GM06990 (cell line): Measurements from ENCODE around the gene MED13L.

Experiments
- DNase-seq: peaks from one replicate; pipeline ENCODE4 v3.0.0-alpha.2; 2011; ENCODE audit not compliant: insufficient read length; ENCODE audit errors: extremely low read depth
- H3K27me3 ChIP-seq: replicated peaks from 2 replicates; pipeline ENCODE4 v1.6.0; 2011; ENCODE audit warnings: low read length; ENCODE audit not compliant: control insufficient read depth, insufficient read depth
- H3K36me3 ChIP-seq: 2 replicates; pipeline ENCODE4 v1.5.1; 2011; ENCODE audit warnings: low read length; ENCODE audit not compliant: control insufficient read depth, insufficient read depth
- H3K4me3 ChIP-seq: replicated peaks from 2 replicates; pipeline ENCODE4 v1.5.1; 2011; ENCODE audit warnings: low read depth, mild to moderate bottlenecking, control low read depth, low read length
- CTCF ChIP-seq: IDR thresholded peaks from 2 replicates; pipeline ENCODE4 v1.5.1; 2011; ENCODE audit warnings: low read length, control low read depth, mild to moderate bottlenecking, inconsistent platforms; ENCODE audit not compliant: insufficient read depth, poor library complexity, severe bottlenecking

Gene MED13L

GRCh38 chr12:115936997-115937916 lies 340.2 kb downstream of the MED13L start:
- no peak for TF ChIP-seq CTCF

GRCh38 chr12:115934877-115935276 lies 342.6 kb downstream of the MED13L start:
- TF ChIP-seq CTCF: no peak
- no peak overlapping the region for H3K4me3 ChIP-seq
- no peaks in the 10 kb centered on the region for H3K36me3 ChIP-seq
- H3K27me3 ChIP-seq: no peaks in the 10 kb centered on the region
- no peak for DNase-seq

More at GRCh38 chr12:115936997-115937916, 340.2 kb downstream of the MED13L start:
- DNase-seq: no peak
- no peaks in the 10 kb centered on the region for H3K36me3 ChIP-seq
- H3K4me3 ChIP-seq: no peak overlapping the region
- H3K27me3 ChIP-seq: no peaks in the 10 kb centered on the region

- DNase-seq: no peak
- no peaks in the 10 kb centered on the region for H3K36me3 ChIP-seq
These were observed 343.4 kb downstream of the MED13L start for GRCh38 chr12:115934046-115934445.

GRCh38 chr12:115932066-115932465 lies 345.4 kb downstream of the MED13L start:
- no peak for TF ChIP-seq CTCF
- no peak overlapping the region for H3K4me3 ChIP-seq
- no peak for DNase-seq

More at GRCh38 chr12:115934046-115934445, 343.4 kb downstream of the MED13L start:
- Histone ChIP-seq H3K4me3 (no peak overlapping the region), H3K27me3 (no peaks in the 10 kb centered on the region)
- TF ChIP-seq CTCF: no peak

GRCh38 chr12:115930336-115930735 lies 347.2 kb downstream of the MED13L start:
- H3K27me3 ChIP-seq: no peaks in the 10 kb centered on the region
- no peak for DNase-seq
- no peak for TF ChIP-seq CTCF

More at GRCh38 chr12:115932066-115932465, 345.4 kb downstream of the MED13L start:
- Histone ChIP-seq H3K36me3 (no peaks in the 10 kb centered on the region), H3K27me3 (no peaks in the 10 kb centered on the region)

More at GRCh38 chr12:115930336-115930735, 347.2 kb downstream of the MED13L start:
- Histone ChIP-seq H3K4me3 (no peak overlapping the region), H3K36me3 (no peaks in the 10 kb centered on the region)
